Cardiac fibroblast (primary cell): ENCODE data around the gene ZBTB7C.

Experiments used
- DNase-seq, 2 donors: peaks; one replicate each; pipeline versions ENCODE4 v3.0.0 to v3.0.0-alpha.2; 2010; ENCODE audit warnings: low read depth in 2 of 2
- H3K4me3 ChIP-seq, 2 donors: replicated peaks in 1 of 2; 1 replicate in 1 of 2; 2 replicates in 1 of 2; pipeline ENCODE4 v1.5.1; 2011; ENCODE audit warnings: low read depth in 2 of 2, low read length in 2 of 2, mild to moderate bottlenecking in 2 of 2, moderate library complexity in 1 of 2
- TF ChIP-seq, protein P1 (sequence below): IDR thresholded peaks from one replicate; pipeline ENCODE4 v1.5.1; 2011; ENCODE audit warnings: low read depth, mild to moderate bottlenecking, low read length, inconsistent platforms

The ZBTB7C gene

GRCh38 chr18:48260237-48260636 is 148.9 kb downstream of the ZBTB7C start:
- DNase-seq = no peak
- TF ChIP-seq, protein P1, sequence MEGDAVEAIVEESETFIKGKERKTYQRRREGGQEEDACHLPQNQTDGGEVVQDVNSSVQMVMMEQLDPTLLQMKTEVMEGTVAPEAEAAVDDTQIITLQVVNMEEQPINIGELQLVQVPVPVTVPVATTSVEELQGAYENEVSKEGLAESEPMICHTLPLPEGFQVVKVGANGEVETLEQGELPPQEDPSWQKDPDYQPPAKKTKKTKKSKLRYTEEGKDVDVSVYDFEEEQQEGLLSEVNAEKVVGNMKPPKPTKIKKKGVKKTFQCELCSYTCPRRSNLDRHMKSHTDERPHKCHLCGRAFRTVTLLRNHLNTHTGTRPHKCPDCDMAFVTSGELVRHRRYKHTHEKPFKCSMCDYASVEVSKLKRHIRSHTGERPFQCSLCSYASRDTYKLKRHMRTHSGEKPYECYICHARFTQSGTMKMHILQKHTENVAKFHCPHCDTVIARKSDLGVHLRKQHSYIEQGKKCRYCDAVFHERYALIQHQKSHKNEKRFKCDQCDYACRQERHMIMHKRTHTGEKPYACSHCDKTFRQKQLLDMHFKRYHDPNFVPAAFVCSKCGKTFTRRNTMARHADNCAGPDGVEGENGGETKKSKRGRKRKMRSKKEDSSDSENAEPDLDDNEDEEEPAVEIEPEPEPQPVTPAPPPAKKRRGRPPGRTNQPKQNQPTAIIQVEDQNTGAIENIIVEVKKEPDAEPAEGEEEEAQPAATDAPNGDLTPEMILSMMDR = no peak

DNA sequence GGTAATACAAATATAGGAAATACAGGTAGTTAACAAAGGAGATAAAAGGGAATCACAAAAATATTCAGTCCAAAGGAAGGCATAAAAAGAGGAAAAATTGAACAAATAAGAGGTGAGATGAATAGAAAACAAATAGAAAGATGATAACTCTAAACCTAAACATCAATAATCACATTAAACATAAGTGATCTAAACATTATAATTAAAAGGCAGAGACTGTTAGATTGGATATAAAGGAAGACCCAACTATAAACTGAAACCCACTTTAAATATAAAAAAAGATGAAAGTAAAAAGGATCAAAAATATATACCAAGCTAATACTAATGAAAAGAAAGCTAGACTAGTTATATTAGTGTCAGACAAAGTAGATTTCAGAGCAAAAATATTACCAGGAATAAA is 152.3 kb downstream of the ZBTB7C start:
- TF ChIP-seq, protein P1 = no peak
- no peak overlapping the region for H3K4me3 ChIP-seq
- no peak for DNase-seq

More at GRCh38 chr18:48260237-48260636, 148.9 kb downstream of the ZBTB7C start:
- H3K4me3 ChIP-seq = no peak overlapping the region

DNA sequence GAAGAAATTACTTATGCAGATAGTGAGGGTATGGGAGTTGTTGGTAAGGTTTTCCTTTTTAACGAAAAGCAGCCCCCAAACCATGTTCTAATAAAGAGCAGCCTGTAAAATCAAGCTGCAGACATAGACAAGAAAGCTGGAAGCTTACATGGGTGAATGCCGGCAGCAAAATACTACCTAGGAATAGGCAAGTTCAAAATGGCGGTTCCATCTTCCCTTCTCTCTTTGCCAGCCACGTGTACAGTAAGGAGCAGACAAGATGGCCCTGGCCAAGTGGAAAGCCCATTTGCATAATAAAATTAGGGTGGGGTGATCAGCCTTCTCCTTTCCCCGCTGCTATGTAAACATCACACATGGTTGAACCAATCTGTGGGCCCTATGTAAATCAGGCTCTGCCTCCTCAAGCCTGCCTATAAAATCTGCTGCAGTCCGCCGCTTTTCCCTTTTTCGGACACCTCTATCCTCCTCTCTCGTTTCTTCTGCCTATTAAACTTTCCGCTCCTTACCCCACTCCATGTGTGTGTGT is 155.0 kb downstream of the ZBTB7C start:
- TF ChIP-seq, protein P1 = no peak
- no peak overlapping the region for H3K4me3 ChIP-seq
- DNase-seq = no peak

GRCh38 chr18:48252525-48252924 is 156.7 kb downstream of the ZBTB7C start:
- TF ChIP-seq, protein P1 = no peak
- no peak for DNase-seq

DNA sequence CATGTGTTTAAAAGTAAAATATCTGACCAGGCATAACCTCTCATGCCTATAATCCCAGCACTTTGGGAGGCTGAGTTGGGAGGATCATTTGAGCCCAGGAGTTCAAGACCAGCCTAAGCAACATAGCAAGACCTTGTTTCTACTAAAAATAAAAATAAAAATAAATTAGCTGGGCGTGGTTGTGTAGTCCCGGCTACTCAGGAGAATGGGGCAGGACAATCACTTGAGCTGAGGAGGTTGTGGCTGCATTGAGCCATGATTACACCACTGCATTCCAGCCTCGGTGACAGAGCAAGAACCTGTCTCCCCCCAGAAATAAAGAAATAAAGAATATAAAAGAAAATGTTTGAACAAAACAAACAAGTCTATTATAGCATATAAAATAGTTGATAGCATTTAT is 158.3 kb downstream of the ZBTB7C start:
- TF ChIP-seq, protein P1 = no peak
- H3K4me3 ChIP-seq = no peak overlapping the region

More at GRCh38 chr18:48252525-48252924, 156.7 kb downstream of the ZBTB7C start:
- no peak overlapping the region for H3K4me3 ChIP-seq

GRCh38 chr18:48250362-48250907 is 158.7 kb downstream of the ZBTB7C start:
- TF ChIP-seq, protein P1 = no peak
- no peak overlapping the region for H3K4me3 ChIP-seq
- no peak for DNase-seq

More for the DNA sequence above, 158.3 kb downstream of the ZBTB7C start:
- no peak for DNase-seq

GRCh38 chr18:48249854-48250253 is 159.3 kb downstream of the ZBTB7C start:
- no peak overlapping the region for H3K4me3 ChIP-seq
- TF ChIP-seq, protein P1 = no peak

More at GRCh38 chr18:48249854-48250253, 159.3 kb downstream of the ZBTB7C start:
- no peak for DNase-seq
